ENCODE measurements around the gene REST. TPM values are rescaled to one million over a fixed set of nuclear protein-coding genes. Genes with fewer than 3 reads are reported as not detected.

The REST gene
- total RNA-seq, 4 donors from 2014 or later: 23.7 to 39.2 (median 33.9) TPM

DNA sequence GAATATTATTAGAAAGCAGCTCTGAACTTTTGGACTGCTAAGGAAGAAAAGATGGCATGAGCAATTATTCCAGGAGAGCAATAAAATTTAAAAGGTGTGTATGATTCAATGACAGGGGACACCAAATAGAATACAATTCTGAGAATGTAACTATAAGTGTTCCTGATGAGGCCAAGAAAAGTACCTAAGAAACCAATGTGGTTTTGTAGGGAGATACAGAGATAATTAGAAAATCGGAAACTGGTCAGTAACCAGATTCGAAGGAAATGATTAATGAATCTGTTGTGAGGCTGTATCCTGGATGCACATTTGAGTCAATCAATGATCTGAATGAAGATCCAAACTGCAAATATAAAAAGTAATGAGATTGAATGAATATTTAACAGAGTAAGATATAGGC lies 63.7 kb downstream of the REST start:
- peaks cover 0 to 88% (median 16%) of the 10 kb centered on the region in 3 donors for H3K36me3 ChIP-seq
- peaks cover 0 to 23% (median 0%) of the 10 kb centered on the region in 4 donors for H3K9me3 ChIP-seq

DNA sequence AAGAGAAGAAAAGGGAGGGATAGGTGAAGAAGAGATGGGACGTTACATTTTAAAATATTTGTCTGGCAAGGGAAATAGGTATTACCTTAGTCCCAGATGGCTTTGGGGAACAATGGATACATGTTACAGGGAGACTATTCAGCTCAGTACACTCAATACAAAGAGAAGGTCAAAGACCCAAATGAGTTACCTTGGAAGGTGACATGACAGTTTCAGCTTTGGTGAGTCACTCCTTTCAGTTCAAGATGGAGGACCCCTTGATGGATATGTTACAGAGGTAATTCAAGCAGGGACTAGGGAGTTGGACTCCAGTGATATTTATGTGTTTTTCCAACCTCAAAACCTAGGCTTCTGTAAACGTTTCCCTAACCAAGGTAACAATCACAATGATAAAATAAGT lies 64.7 kb downstream of the REST start:
- peaks cover 0 to 78% (median 15%) of the 10 kb centered on the region in 3 donors for H3K36me3 ChIP-seq
- TF ChIP-seq EP300 (IDR thresholded peaks at IDR 0.05): no peak
- TF ChIP-seq POLR2A (IDR thresholded peaks at IDR 0.05): no peak
- TF ChIP-seq, protein P1, sequence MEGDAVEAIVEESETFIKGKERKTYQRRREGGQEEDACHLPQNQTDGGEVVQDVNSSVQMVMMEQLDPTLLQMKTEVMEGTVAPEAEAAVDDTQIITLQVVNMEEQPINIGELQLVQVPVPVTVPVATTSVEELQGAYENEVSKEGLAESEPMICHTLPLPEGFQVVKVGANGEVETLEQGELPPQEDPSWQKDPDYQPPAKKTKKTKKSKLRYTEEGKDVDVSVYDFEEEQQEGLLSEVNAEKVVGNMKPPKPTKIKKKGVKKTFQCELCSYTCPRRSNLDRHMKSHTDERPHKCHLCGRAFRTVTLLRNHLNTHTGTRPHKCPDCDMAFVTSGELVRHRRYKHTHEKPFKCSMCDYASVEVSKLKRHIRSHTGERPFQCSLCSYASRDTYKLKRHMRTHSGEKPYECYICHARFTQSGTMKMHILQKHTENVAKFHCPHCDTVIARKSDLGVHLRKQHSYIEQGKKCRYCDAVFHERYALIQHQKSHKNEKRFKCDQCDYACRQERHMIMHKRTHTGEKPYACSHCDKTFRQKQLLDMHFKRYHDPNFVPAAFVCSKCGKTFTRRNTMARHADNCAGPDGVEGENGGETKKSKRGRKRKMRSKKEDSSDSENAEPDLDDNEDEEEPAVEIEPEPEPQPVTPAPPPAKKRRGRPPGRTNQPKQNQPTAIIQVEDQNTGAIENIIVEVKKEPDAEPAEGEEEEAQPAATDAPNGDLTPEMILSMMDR (IDR thresholded peaks at IDR 0.05): no peak
- H3K27me3 ChIP-seq: no peaks in the 10 kb centered on the region
- H3K9me3 ChIP-seq: peaks cover 0 to 23% (median 0%) of the 10 kb centered on the region in 4 donors
- peaks cover 0 to 23% (median 13%) of the 10 kb centered on the region in 4 donors for H3K4me1 ChIP-seq
- H3K27ac ChIP-seq: no peak overlapping the region
- no peak for DNase-seq (ENCODE audit: low spot score in 2 of 2)
- WGBS, 2 donors: 95 to 96% methylated on average over 2 of the region's 2 CpGs
- no peak overlapping the region for H3K4me3 ChIP-seq

More for the DNA sequence above, 63.7 kb downstream of the REST start:
- Histone ChIP-seq H3K27me3 (no peaks in the 10 kb centered on the region), H3K27ac (no peak overlapping the region), H3K4me1 (peaks cover 0 to 19% (median 13%) of the 10 kb centered on the region in 4 donors), H3K4me3 (no peak overlapping the region)
- no peak for TF ChIP-seq EP300 (IDR thresholded peaks at IDR 0.05)
- no peak for DNase-seq (ENCODE audit: low spot score in 2 of 2)
- WGBS, 2 donors: 90 to 100% methylated on average over 2 of the region's 2 CpGs

DNA sequence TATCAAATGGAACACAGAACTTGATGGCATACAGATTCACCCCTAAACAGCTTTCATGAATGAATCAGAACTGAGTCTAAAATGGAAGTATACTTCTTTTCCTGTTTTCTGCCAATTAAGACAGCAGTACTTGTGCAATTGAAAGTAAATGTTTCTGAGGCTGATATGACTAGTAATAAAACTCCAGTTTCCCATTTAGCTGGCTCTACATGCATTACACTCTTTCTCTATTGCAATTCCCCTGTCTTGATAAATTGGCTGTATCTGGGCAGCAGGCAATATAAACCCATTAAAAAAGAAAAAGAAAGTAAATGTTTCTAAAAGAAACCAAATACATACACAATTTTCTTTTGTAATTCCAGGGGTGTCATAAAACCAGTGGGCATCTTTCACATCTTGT lies 65.1 kb downstream of the REST start:
- no peak overlapping the region for H3K4me3 ChIP-seq
- no peak for DNase-seq (ENCODE audit: low spot score in 2 of 2)
- peaks cover 0 to 23% (median 0%) of the 10 kb centered on the region in 4 donors for H3K9me3 ChIP-seq
- no peaks in the 10 kb centered on the region for H3K27me3 ChIP-seq
- H3K36me3 ChIP-seq: peaks cover 0 to 73% (median 15%) of the 10 kb centered on the region in 3 donors
- TF ChIP-seq POLR2A (IDR thresholded peaks at IDR 0.05) (no peak), EP300 (IDR thresholded peaks at IDR 0.05) (no peak)
- TF ChIP-seq, protein P1 (IDR thresholded peaks at IDR 0.05): no peak
- no peak overlapping the region for H3K27ac ChIP-seq
- H3K4me1 ChIP-seq: peaks cover 0 to 23% (median 13%) of the 10 kb centered on the region in 4 donors

DNA sequence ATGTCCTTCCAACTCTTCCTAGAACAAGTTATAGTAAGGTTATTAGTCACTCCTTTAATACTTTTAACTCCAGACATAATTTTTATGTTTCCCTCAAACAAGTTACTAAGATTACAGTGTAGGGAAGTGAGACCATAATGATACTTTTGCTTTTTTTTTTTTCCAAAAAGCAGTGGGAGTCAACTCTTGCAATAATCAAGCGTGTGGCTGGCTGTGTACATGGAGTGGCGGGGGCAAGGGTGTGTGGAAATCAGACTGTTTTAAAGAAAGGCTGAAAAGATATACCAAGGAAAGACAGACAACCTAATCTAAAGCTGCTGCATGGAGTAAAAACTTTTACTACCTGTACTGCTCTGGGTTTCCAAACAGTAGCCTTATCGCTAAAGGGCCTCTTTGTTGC lies 65.6 kb downstream of the REST start:
- no peak for TF ChIP-seq EP300 (IDR thresholded peaks at IDR 0.05)
- DNase-seq (ENCODE audit: low spot score in 2 of 2): no peak
- Histone ChIP-seq H3K9me3 (peaks cover 0 to 23% (median 0%) of the 10 kb centered on the region in 4 donors), H3K27me3 (no peaks in the 10 kb centered on the region), H3K4me3 (no peak overlapping the region), H3K27ac (no peak overlapping the region), H3K4me1 (peaks cover 0 to 23% (median 13%) of the 10 kb centered on the region in 4 donors), H3K36me3 (peaks cover 0 to 68% (median 15%) of the 10 kb centered on the region in 3 donors)
- WGBS, 2 donors: 92 to 100% methylated on average over 3 of the region's 3 CpGs

DNA sequence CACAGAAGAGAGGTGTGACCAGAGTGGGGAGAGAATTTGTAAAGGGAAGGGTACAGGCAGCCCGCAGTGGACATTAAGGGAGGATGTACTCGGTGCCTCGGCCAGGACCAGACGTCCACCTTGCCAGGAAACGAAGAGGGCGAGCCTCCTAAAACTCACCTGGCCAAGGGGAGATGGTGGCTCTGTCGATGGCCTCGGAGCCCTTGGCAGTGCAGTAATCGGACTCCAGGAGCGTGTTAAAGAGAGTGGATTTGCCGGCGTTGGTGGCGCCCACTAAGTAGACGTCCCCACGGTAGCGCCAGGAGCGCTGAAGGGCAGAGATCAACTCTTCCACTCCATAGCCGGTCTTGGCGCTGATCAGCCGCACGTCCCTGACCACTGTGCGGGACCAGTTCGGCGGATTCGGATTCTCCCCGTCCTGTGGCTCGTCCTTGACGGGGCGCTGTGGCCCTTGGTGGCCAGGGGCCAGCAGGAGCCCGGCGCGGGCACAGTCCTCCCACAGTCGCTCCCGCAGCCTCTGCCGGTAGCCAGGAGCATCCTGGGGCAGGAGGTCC lies 68.7 kb downstream of the REST start:
- peaks cover 0 to 23% (median 0%) of the 10 kb centered on the region in 4 donors for H3K9me3 ChIP-seq
- H3K27me3 ChIP-seq: no peaks in the 10 kb centered on the region
- H3K4me1 ChIP-seq: peaks cover 0 to 43% (median 31%) of the 10 kb centered on the region in 4 donors
- DNase-seq (ENCODE audit: low spot score in 2 of 2): no peak
- peaks cover 0 to 38% (median 12%) of the 10 kb centered on the region in 3 donors for H3K36me3 ChIP-seq
- 8 to 12% methylated on average over 6 to 21 of the region's 35 CpGs for WGBS, 2 donors
- H3K4me3 ChIP-seq: peak overlapping the region; percentile 74 to 92 (median 88)
- H3K27ac ChIP-seq: peak overlapping the region in 3 of 4 donors; percentile 36 to 89 (median 87)
- TF ChIP-seq POLR2A (IDR thresholded peaks at IDR 0.05) (no peak), EP300 (IDR thresholded peaks at IDR 0.05) (no peak)
- TF ChIP-seq, protein P1 (IDR thresholded peaks at IDR 0.05): no peak

DNA sequence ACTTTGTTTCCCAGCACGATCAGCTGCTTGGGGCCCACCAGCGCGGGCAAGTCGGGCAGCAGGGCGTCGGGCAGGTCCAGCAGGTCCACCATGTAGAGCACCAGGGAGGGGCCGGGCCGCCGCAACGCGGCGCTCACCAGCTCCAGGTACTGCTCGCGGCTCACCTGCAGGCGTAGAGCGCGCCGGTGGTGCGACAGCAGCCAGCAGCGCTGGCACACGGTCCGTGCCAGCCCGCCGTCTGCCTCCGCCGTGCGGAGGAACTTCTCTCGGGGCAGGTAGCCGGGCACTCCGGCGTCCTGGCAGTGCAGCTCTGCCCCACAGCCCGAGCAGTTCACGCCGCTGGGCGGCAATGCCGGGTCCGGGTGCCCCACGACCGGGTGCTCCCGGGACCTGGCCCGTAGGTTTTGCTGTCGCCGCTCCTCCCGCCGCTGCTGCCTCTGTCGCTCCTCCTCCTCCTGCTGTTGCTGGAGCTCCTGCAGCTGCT lies 69.2 kb downstream of the REST start:
- Histone ChIP-seq H3K4me3 (peak overlapping the region; percentile 74 to 92 (median 88)), H3K36me3 (peaks cover 0 to 33% (median 12%) of the 10 kb centered on the region in 3 donors), H3K4me1 (peaks cover 0 to 49% (median 33%) of the 10 kb centered on the region in 4 donors), H3K9me3 (peaks cover 0 to 23% (median 0%) of the 10 kb centered on the region in 4 donors), H3K27ac (peak overlapping the region; percentile 36 to 94 (median 88)), H3K27me3 (no peaks in the 10 kb centered on the region)
- DNase-seq (ENCODE audit: low spot score in 2 of 2): no peak
- WGBS, 2 donors: 1% methylated on average over 34 of the region's 46 CpGs; no CpG with 5 or more reads in 1 of the 2 donors
- TF ChIP-seq, protein P1 (IDR thresholded peaks at IDR 0.05): no peak
- no peak for TF ChIP-seq POLR2A (IDR thresholded peaks at IDR 0.05)
- no peak for TF ChIP-seq EP300 (IDR thresholded peaks at IDR 0.05)

Measured in tibial nerve (tissue), 4 donors.